ENCODE data around the gene AMFR.

DNA sequence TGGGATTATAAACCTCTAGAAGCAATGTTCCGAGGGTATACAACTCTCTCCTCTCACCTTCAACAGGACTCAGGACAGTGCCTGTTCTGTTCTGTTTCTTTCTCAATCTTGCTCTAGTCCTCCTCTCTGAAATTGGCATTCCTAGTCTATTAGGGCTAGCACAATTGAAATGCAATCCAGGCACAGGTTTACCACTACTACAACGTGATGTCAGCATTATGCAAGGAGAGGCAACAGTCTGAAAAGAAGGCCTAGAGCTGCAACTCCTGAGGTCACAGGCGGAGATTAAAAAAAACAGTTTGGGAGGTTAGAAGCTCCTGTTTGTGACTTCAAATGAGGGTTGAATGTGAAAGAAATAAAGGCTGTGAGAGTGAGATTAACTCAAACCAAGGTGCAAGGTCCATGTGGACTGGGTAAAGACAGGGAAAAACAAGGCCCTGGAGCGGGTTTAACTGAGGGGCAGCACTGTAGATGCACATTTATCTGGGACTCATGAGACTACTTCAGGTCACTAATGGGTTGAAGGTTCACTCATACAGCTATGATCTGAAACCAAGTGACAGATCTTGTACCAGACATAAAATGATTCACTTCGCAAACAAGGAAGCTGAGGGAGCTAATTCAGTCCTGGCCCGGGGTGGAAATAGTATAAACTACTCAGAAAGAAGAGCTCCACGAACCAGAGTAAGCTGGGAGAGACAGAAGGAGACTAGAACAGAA is 16.8 kb downstream of the AMFR start:
- TF ChIP-seq, protein P1, sequence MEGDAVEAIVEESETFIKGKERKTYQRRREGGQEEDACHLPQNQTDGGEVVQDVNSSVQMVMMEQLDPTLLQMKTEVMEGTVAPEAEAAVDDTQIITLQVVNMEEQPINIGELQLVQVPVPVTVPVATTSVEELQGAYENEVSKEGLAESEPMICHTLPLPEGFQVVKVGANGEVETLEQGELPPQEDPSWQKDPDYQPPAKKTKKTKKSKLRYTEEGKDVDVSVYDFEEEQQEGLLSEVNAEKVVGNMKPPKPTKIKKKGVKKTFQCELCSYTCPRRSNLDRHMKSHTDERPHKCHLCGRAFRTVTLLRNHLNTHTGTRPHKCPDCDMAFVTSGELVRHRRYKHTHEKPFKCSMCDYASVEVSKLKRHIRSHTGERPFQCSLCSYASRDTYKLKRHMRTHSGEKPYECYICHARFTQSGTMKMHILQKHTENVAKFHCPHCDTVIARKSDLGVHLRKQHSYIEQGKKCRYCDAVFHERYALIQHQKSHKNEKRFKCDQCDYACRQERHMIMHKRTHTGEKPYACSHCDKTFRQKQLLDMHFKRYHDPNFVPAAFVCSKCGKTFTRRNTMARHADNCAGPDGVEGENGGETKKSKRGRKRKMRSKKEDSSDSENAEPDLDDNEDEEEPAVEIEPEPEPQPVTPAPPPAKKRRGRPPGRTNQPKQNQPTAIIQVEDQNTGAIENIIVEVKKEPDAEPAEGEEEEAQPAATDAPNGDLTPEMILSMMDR (conservative IDR thresholded peaks at IDR 0.05 in 1 of 2, IDR thresholded peaks at IDR 0.05 in 1 of 2; ENCODE audit: extremely low read depth in 1 of 2, insufficient read depth in 1 of 2, low read depth in 1 of 2, low read length in 2 of 2), result no peak
- TF ChIP-seq EZH2 (IDR thresholded peaks at IDR 0.05; ENCODE audit: borderline replicate concordance, low read length), result no peak
